ENCODE data around the gene DSCAML1.

DSCAML1 gene

DNA sequence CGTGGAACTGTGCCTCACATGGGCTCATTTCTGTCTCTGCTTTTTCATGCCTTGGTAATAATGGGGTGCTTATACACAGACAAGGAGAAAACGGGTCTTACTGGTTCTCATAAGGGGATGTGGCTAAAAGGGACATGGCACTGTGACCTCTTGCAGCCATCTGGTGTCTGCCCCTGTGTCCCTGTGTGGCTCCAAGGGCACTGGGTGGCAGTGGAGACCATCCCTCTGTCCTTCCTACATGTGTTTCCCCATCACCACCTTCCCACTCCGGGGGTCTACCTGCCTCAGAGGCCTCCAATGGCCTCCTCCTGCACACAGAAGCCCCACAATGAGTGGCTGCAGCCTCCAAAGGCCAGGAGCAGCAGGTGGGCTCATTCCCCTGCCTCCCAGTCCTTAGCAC, 248.1 kb downstream of the DSCAML1 start:
- H4K20me1 ChIP-seq (ENCODE audit: insufficient read depth, low read length) = no peaks in the 10 kb centered on the region
- no peaks in the 10 kb centered on the region for H3K9me2 ChIP-seq (ENCODE audit: low read depth, low read length)
- H3K27me3 ChIP-seq (ENCODE audit: insufficient read depth, low read length) = no peaks in the 10 kb centered on the region
- no peaks in the 10 kb centered on the region for H3K36me3 ChIP-seq (ENCODE audit: insufficient read depth, low read length)
- no peaks in the 10 kb centered on the region for H3K9me3 ChIP-seq (ENCODE audit: low read length)
- no peaks in the 10 kb centered on the region for H3K79me2 ChIP-seq (ENCODE audit: insufficient read depth, low read length)
- H3K4me2 ChIP-seq (ENCODE audit: low read length) = no peak overlapping the region
- TF ChIP-seq, protein P1, sequence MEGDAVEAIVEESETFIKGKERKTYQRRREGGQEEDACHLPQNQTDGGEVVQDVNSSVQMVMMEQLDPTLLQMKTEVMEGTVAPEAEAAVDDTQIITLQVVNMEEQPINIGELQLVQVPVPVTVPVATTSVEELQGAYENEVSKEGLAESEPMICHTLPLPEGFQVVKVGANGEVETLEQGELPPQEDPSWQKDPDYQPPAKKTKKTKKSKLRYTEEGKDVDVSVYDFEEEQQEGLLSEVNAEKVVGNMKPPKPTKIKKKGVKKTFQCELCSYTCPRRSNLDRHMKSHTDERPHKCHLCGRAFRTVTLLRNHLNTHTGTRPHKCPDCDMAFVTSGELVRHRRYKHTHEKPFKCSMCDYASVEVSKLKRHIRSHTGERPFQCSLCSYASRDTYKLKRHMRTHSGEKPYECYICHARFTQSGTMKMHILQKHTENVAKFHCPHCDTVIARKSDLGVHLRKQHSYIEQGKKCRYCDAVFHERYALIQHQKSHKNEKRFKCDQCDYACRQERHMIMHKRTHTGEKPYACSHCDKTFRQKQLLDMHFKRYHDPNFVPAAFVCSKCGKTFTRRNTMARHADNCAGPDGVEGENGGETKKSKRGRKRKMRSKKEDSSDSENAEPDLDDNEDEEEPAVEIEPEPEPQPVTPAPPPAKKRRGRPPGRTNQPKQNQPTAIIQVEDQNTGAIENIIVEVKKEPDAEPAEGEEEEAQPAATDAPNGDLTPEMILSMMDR (IDR thresholded peaks at IDR 0.05; ENCODE audit: low read length) = no peak
- no peak for TF ChIP-seq EZH2 (IDR thresholded peaks at IDR 0.05; ENCODE audit: borderline replicate concordance, low read length)
- no peaks in the 10 kb centered on the region for H3K4me1 ChIP-seq (ENCODE audit: insufficient read depth, low read length, severe bottlenecking)
- no peak overlapping the region for H3K9ac ChIP-seq (ENCODE audit: low read length)
- H3K27ac ChIP-seq (ENCODE audit: low read depth, low read length, poor library complexity, severe bottlenecking) = no peak overlapping the region
- no peaks in the 10 kb centered on the region for H3F3A ChIP-seq (ENCODE audit: insufficient read depth, low read length)
- H3K4me3 ChIP-seq (ENCODE audit: low read depth, low read length, poor library complexity, severe bottlenecking) = no peak overlapping the region
- no peak overlapping the region for H2AFZ ChIP-seq (ENCODE audit: low read length)

DNA sequence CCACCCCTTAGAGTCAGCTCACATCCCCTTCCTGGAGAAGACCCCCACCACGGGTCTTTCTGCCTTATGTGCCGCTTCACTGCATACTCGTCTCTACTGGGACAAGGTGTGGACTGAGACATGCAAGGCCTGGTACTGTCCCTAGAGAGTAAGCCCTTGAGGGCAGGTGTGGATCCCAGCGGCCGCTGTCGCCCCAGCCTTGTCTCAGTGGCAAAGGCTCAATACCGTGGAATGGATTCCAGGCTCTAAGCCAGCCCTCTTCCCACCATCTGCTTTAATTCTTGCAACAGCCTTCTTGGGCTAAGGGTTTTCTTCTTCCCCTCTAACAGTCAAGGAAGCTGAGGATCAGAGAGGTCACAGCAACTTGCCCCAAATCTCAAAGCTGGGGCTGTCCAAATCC, 249.1 kb downstream of the DSCAML1 start:
- Histone ChIP-seq H3K36me3 (ENCODE audit: insufficient read depth, low read length) (no peaks in the 10 kb centered on the region), H3K4me2 (ENCODE audit: low read length) (no peak overlapping the region), H3K79me2 (ENCODE audit: insufficient read depth, low read length) (no peaks in the 10 kb centered on the region), H3K4me3 (ENCODE audit: low read depth, low read length, poor library complexity, severe bottlenecking) (no peak overlapping the region), H3K27ac (ENCODE audit: low read depth, low read length, poor library complexity, severe bottlenecking) (no peak overlapping the region), H2AFZ (ENCODE audit: low read length) (no peak overlapping the region), H3K9ac (ENCODE audit: low read length) (no peak overlapping the region), H3K27me3 (ENCODE audit: insufficient read depth, low read length) (no peaks in the 10 kb centered on the region), H3K9me2 (ENCODE audit: low read depth, low read length) (no peaks in the 10 kb centered on the region), H3F3A (ENCODE audit: insufficient read depth, low read length) (no peaks in the 10 kb centered on the region), H3K4me1 (ENCODE audit: insufficient read depth, low read length, severe bottlenecking) (no peaks in the 10 kb centered on the region), H4K20me1 (ENCODE audit: insufficient read depth, low read length) (no peaks in the 10 kb centered on the region), H3K9me3 (ENCODE audit: low read length) (no peaks in the 10 kb centered on the region)
- TF ChIP-seq, protein P1 (IDR thresholded peaks at IDR 0.05; ENCODE audit: low read length) = no peak
- TF ChIP-seq EZH2 (IDR thresholded peaks at IDR 0.05; ENCODE audit: borderline replicate concordance, low read length) = no peak

DNA sequence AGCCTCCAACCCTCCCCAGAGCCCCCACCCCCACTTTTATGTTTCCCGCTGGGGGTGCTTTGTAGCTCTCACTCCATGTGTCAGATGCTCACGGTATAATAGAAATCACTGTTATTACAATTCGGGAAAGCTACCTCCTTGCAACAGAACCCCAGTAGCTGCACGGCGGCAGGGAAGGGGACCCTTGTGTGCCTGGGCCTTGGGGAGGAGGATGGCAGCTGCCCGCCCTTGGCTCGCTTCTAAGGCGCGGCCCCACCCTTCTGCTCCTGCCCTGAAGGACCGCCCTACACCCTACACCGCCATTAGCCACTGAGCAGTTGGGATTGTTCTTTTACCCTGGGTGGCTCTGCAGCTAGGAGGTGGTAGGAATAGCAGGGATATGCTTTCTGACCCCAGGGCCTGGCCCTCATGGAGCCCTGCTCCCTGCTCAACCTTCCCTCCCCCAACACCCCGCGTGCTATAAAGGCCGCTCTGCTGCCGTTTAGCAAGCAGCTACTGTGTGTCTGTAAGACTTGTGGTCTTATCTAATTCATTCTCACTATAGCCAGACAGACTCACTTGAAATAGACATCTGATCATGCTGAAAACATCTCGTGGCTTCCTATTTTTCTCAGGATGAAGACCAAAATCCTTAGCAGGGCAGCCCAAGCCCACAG, 249.7 kb downstream of the DSCAML1 start:
- Histone ChIP-seq H4K20me1 (ENCODE audit: insufficient read depth, low read length) (no peaks in the 10 kb centered on the region), H3K4me3 (ENCODE audit: low read depth, low read length, poor library complexity, severe bottlenecking) (no peak overlapping the region), H3F3A (ENCODE audit: insufficient read depth, low read length) (no peaks in the 10 kb centered on the region), H3K9me3 (ENCODE audit: low read length) (no peaks in the 10 kb centered on the region), H3K4me1 (ENCODE audit: insufficient read depth, low read length, severe bottlenecking) (no peaks in the 10 kb centered on the region), H3K9me2 (ENCODE audit: low read depth, low read length) (no peaks in the 10 kb centered on the region), H3K4me2 (ENCODE audit: low read length) (no peak overlapping the region), H2AFZ (ENCODE audit: low read length) (no peak overlapping the region), H3K79me2 (ENCODE audit: insufficient read depth, low read length) (no peaks in the 10 kb centered on the region), H3K36me3 (ENCODE audit: insufficient read depth, low read length) (no peaks in the 10 kb centered on the region), H3K9ac (ENCODE audit: low read length) (no peak overlapping the region), H3K27me3 (ENCODE audit: insufficient read depth, low read length) (no peaks in the 10 kb centered on the region), H3K27ac (ENCODE audit: low read depth, low read length, poor library complexity, severe bottlenecking) (no peak overlapping the region)
- TF ChIP-seq, protein P1 (IDR thresholded peaks at IDR 0.05; ENCODE audit: low read length) = no peak
- TF ChIP-seq EZH2 (IDR thresholded peaks at IDR 0.05; ENCODE audit: borderline replicate concordance, low read length) = no peak

Data from OCI-LY1 (cell line).